OCI-LY7 (cell line): Measurements from ENCODE around the gene PRR3.

Experiments
- EZH2phosphoT487 ChIP-seq: fragments of 200-600 bp; sonication (generic); IDR thresholded peaks from 2 replicates; pipeline ENCODE4 v1.6.1; 2018; ENCODE audit warnings: low read depth, borderline replicate concordance, mild to moderate bottlenecking, mixed run types, antibody characterized with exemption, low read length, moderate library complexity, mixed read lengths
- TF ChIP-seq, protein P1 (sequence below): fragments of 200-600 bp; sonication (generic); conservative IDR thresholded peaks from 2 replicates; pipeline ENCODE4 v1.5.1; 2014; ENCODE audit warnings: mild to moderate bottlenecking, antibody characterized with exemption, low read length, moderate library complexity, mixed read lengths

DNA sequence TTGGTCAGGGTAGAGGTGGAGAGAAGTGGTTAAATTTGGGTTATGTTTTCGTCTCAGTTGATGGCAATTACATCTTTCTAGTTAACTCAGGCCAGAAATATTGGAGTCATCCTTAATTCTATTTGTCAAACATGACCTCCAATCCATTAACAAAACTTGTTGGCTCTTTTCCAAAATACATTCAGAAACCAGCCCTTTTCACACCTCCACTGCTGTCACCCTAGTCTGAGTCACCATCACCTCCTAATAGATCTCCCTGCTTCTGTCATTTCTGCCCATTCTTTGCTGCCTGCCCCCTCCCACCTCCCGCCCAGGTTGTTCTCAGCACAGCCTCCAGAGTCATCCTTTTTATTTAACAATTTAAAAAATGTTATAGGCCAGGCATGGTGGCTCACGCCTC is 11.2 kb downstream of the PRR3 start:
- TF ChIP-seq, protein P1, sequence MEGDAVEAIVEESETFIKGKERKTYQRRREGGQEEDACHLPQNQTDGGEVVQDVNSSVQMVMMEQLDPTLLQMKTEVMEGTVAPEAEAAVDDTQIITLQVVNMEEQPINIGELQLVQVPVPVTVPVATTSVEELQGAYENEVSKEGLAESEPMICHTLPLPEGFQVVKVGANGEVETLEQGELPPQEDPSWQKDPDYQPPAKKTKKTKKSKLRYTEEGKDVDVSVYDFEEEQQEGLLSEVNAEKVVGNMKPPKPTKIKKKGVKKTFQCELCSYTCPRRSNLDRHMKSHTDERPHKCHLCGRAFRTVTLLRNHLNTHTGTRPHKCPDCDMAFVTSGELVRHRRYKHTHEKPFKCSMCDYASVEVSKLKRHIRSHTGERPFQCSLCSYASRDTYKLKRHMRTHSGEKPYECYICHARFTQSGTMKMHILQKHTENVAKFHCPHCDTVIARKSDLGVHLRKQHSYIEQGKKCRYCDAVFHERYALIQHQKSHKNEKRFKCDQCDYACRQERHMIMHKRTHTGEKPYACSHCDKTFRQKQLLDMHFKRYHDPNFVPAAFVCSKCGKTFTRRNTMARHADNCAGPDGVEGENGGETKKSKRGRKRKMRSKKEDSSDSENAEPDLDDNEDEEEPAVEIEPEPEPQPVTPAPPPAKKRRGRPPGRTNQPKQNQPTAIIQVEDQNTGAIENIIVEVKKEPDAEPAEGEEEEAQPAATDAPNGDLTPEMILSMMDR = no peak
- TF ChIP-seq EZH2phosphoT487 = no peak
